HG03460 (cell line): ENCODE data around the gene CD79A.
A peak's percentile ranks its signal among the peaks of the same experiment; 100 is the strongest.
"Not testable (repeated sequence)": the region's sequence is repeated elsewhere in the genome, so short reads cannot be mapped to it uniquely, and the experiment has no call there.

Source experiments
- ATAC-seq: cut with Tn5 transposase; IDR thresholded peaks from one replicate; pipeline ENCODE4 v1.9.1; 2021; ENCODE audit not compliant: unreplicated experiment

The CD79A gene

DNA sequence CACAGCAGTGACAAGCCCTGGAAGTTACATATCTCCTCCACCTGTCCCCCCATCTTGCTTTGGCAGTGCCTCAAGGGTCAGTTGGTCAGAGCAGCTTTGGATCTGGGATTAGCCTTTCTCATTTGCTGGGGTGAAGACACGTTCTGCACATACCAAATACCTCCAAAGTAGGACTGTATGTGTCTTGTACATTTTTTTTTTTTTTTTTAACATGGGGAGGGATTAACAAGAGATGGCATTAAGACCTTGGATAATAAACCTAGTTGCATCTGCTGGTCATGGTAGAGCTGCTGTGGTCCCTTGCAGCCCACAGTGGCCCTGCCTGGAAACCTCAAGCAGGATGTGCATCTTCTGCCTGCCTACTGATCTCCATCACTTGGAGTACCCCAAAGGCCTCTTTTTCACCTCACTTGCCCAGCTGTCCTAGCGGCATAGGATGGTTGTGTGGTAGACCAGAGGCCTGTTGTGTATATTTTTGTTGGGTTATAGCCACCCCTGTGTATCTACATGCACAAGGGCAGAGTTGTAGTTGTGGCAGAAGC, 14.6 kb upstream of the CD79A start:
- ATAC-seq, result no peak

DNA sequence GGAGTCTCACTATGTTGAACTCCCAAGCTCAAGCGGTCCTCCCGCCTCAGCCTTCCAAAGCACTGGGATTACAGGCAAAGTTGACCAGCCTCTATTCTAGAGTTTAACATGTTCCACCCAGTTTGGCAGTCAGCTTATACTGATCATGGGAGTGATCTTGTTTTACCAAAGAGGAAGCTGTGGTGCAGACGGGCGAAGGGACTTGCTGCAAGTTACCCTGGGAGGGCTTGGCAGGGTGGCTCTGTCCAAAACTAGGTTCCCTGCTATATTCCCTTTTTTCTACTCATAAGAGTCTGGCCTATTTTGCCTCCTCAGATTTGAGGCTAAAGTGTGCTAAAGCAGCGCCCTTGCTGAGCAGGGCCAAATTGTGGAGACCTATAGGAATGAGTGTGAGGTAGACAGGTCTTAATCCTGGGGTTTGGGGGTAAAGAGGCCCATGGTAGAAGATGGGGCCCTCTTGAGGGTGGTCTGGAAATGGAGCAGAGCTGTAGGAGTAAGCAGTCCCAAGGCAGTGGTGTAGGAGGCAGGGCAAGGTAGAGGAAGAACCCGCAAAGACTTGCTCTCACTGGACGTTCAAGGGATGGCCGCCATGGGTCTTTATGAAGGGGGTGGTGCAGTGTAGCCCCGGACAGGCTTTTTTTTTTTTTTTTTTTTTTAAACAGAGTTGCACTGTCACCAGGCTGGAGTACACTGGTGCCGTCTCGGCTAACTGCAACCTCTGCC, 13.7 kb upstream of the CD79A start:
- ATAC-seq, result no peak

DNA sequence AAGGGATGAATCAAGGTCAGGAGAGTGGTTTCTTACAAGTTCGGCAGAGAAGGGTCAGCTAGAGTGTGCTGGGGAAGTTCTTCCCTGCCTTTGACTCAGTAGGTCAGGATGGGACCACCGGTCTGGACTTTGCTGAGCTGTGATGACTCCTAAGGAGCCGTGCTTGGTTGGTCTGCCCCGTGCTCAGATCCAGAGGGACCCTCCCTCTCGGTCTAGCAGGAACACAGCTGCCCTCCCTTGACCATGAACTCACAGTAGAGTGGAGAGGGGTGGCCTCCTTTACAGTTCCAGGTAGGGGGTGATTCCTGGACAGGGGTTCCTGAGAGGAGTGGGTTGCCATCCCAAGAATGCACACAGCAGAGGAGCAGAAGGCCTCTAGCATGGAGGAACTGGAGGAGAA, 12.7 kb upstream of the CD79A start:
- no peak for ATAC-seq

DNA sequence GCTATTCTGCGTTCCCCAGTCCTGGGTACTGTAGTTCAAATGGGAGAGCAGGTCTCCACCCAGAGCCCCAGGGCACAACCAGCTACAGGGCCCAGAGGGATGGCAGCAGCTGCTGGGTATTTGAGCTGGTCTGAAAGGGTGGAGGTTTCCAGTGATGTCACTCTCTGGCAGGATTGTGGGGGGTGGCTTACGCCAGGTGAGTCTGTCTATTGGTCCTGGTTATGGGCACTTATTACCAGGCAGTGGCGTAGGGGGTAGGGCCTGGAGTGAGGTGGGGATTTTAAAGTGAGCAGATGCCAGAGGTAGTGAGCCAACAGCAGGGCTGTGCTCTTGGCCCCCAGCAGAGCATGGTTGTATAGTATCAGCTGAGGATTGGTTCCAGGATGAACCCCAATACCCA, 10.8 kb upstream of the CD79A start:
- ATAC-seq, result no peak

DNA sequence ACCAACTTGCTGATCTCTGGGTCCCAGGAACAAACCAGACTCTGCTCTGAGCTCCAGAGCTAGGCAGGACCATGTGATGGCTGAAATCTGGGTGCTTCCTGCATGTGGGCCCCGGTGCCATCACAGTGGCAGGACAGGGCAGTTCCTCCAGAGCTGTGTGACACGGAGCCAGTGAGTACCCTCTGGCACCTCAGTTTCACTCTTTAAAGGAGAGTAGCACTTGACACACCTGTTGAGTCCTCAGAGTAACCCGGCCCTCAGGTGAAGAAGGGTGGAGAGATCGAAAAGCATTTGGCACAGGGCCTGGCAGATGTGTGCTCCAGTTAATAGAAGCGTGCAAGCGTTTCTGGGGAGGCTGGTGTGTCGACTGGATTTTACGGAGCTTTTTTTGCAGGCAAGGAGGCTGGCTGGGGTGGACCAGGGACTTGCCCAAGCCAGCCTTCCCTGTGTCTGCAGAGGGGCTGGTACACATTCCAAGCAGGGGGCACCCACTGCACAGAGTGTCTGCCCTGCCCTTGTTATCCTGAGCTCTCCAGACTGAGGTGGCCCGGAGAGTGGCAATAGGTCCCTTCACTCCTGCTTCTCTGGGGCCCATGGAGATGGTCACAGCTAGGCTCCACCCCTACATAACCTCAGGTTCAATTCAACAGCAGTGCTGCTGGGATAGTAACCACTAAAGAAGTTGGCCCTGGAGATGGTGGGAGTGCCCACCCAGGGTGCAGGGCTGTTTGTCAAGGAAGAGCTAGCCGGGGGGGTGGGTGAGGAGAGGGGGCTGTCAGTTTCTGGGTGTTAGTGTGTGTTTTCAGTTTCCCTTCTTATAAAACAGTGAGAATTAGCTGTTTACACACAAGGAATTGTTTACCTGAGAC, 8.7 kb upstream of the CD79A start:
- no peak for ATAC-seq

DNA sequence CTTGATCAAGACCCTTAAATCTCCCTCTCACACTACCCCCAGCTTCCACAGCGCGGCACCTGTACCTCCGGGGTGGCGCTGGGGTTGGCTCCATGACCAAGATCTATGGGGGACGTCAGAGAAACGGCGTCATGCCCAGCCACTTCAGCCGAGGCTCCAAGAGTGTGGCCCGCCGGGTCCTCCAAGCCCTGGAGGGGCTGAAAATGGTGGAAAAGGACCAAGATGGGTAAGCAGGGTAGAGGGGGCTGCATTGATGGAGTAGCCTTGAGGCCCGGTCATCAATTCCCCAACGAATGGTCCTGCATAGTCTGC, 8.1 kb upstream of the CD79A start:
- ATAC-seq, result no peak

DNA sequence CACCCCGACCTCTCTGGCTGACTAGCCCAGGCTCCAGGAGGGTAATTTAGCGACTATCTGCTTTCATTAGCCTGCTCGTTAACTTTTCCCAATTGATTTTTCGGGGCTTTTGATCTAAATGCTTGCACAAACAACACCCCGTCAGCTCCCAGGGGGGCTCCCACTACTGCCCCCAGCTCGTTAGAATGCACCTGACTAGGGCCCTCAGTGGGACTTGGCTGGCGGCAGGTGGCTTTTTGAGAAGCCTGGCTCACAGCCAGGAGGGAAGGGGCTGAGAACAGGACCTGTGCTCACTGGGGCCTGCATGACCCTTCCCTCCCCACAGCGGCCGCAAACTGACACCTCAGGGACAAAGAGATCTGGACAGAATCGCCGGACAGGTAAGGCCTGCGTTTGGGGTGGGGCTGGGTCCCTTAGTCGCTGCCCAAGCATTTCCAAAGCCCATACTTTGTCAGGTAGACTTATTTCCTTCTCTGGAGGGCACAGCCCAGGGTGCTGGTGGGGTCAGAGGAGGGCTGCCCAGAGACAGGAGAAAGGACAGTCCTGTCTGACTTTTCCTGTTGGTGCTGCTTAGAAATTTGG, 7.6 kb upstream of the CD79A start:
- no peak for ATAC-seq

DNA sequence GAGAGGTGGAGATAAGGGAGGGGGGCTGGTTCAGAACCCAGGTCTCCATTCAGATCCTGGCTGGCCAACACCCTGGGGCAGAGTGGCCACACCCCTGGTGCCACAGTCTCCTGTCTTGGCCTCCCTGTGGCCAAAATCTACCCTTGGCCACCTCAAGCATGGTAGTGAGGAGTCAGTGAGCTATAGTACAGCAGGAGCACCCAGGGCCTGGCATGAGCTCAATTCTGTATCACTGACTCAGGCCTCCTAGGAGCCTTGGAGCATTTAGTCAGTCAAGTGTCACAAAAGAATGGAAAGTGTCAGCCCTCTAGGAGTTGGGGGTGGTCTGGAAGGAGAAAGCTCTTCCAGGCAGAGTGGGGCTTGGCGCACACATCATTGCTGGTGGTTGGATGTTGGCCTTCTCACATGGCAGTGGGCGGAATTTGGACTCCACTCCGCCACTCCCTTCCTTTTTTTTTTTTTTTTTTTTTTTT, 6.6 kb upstream of the CD79A start:
- ATAC-seq, result no peak

DNA sequence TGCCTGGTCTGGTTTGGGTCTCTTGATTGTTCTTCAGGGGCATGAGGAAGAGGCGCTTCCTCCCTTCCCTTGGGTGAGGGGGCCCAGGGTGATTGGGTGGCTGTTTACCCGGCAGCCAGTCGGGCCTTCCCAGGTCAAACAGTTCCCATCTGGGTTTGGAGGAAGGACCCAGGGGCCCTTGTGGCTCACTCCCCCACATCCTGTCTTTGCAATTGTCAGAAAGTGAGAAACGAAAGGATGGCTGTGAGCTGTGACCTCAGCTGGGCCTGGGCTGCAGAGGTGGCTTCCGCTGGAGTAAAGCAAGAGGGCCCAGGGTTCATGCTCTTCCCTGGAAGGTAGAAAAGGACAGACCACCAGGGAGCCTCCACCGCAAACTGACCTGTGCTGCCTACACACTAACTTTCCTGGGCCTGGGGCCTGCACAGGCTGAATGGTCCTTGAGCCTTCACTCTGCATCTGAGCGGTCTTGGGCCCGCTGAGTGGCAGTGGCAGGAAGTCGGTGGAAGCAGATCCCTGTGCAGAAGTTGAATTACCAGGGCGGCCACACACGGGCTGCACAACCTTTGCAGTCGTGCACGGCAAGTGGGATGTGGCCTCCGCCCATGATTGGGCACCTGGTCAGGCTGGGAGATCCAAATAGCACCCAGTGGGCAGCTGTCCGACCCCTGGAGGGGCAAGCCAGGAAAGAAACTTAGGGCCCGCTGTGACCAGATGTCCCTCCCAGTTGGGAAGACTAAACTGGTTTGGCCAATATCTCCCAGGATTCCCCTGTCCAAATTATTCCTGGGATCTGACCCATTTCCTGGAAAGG, 5.3 kb upstream of the CD79A start:
- ATAC-seq, result peak; percentile 58

DNA sequence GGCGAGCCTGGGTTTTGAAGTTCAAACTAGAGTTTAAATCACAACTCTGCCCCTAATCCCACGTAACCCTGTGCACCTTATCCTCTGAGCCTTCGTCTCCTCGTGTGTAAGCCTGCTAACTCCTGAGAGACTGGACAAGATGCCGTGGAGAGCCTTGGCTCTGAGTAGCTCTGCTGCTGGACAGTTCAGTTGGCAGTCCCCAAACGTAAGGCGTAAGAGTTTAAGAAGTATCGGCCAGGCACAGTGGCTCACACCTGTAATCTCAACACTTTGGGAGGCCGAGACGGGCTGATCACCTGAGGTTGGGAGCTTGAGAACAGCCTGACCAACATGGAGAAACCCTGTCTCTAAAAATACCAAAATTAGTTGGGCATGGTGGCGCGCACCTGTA, 4.7 kb upstream of the CD79A start:
- ATAC-seq, result no peak

DNA sequence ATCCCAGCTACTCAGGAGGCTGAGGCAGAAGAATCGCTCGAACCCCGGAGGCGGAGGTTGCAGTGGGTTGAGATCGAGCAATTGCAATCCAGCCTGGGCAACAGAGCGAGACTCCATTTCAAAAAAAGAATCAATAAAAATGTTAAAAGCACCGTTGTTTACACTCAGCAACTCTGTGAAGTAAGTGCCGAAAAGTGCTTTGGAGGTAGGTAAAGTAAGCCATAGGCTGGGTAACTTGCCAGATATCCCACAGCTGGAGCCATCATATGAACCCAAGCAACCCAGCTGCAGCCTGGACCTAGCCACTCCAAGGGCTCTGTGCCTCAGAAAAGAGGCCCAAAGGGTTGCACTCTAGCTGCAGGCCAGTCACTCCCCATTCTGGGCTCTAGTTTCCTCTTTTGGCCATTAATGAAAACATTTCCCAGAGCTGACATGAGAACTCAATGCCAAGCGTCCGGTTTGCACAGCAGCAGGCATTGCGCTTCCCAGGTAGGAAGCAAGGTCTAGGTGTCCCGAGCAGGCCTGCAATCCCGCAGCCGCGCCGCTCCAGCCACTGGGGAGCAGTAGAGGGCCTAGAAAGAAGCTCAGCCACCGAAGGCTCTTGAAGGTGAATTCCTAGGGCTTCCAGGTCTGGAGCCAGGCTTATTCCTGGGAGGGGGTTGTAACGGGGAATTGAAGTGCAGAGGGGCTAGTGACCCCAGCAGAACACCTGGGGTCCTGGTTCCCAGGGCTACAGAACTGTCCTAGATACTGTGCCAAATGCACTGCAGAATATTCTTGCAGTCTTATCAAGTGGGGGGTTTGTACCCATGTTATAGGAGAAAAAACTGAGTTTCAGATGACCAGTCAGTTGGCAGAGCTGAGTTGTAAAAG, 4.1 kb upstream of the CD79A start:
- no peak for ATAC-seq

DNA sequence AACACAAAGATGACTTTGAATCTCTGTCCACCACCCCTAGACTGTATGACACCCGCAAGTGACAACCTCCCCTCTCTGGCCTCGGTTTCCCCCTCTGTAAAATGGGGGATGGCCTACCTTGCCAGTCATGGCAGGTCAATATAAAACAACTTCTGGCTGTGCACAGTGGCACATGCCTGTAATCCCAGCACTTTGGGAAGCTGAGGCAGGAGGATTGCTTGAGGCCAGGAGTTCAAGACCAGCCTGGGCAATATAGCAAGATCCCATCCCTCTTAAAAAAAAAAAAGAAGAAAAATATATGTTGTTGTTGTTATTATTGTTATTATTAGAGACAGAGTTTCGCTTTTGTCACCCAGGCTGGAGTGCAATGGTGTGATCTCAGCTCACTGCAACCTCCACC, 1.1 kb upstream of the CD79A start:
- not testable (repeated sequence) for ATAC-seq

DNA sequence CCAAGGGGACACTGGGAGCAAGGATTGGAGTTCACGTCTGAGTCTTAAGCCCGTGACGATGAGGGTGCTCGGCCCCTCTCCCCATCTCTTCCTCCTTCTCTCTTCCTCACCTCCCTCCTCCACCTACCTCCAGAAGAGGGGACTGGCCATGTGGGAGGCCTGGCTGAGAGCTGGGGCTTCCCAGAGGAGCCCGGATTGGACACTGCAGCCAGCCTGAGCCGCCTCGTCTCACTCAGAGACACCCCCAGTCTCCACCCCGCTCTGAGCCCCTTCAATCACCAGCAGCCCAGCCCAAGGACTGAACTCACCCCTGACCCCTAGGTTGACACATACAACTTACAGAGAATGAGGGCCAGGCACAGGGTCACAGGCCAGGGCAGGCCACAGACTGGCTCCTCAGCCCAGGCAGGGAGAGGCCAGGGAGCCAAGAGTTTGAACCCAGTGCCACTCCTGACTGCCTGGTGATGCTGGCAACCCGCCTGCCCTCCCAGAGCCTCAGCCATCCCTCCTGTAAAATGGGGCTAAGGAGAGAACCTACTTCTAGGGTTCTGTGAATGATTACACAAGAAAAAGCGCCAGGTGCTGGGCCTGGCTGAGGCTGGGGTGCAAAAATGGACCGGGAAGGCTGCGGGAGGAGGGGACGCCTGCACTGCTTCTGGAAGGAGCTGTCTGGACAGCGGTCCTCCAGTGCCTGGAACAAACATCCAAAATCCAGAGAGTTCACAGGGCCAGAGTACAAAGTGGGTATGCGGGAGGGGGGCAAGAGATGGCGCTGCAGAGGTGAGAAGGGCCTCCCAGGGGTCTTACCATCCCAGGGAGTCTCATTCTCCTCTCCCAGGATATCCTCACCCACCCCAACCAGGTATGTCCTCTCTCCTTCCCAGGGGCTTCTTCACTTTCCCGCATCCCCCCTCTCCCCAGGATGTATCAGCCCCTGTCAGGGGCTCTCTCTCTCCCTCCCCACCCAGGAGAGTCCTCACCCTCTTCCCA, 1.1 kb downstream of the CD79A start:
- ATAC-seq, result no peak

DNA sequence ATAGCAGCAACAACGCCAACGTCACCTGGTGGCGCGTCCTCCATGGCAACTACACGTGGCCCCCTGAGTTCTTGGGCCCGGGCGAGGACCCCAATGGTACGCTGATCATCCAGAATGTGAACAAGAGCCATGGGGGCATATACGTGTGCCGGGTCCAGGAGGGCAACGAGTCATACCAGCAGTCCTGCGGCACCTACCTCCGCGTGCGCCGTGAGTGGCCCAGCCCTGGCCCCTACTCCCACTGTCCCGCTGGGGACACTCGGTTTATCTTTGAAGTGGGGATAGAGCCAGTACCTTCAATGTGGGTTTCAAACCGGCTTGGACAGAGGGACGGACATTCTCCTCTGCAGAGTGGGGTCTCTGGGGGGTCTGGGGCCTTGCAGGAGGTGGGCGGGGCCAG, 2.0 kb downstream of the CD79A start:
- ATAC-seq, result no peak

DNA sequence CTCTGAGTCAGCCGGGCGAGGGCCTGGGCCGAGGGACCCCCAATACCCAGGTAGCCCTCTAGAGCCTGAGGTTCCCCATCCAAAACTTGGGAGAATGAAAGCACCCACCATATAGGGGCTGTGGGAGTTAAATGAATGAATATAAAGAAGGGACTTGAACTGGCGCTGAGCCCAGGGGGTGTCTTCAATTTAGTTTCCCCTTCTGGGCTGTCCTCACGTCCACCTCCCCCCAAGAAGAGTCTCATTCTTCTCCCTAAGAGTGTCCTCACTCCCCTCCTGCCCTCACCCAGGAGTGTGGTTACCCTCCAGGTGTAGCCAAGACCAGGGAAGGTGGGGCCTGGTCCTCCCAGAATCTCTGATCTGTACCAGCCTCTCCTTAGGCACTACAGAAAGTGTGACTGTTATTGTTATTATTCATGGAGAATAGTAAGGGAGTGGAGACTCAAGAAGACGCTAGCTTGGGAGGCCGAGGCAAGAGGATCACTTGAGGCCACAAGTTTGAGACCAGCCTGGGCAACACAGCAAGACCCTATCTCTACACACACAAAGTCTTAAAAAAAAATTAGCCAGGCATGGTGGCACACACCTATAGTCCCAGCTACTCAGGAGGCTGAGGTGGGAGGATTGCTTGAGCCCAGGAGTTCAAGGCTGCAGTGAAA, 2.7 kb downstream of the CD79A start:
- no peak for ATAC-seq

DNA sequence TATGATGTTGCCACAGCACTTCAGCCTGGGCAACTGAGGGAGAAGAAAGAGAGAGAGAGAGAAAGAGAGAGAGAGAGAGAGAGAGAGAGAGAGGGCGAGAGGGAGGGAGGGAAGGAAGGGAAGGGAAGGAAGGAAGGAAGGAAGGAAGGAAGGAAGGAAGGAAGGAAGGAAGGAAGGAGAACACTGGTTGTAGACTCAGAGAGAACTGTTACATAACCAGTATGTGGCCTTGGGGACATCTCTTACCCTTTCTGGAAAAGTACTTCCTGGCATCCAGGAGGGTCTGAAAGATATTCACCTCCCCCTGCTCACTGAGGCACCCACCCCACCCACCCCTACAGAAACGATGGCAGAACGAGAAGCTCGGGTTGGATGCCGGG, 3.2 kb downstream of the CD79A start:
- no peak for ATAC-seq

DNA sequence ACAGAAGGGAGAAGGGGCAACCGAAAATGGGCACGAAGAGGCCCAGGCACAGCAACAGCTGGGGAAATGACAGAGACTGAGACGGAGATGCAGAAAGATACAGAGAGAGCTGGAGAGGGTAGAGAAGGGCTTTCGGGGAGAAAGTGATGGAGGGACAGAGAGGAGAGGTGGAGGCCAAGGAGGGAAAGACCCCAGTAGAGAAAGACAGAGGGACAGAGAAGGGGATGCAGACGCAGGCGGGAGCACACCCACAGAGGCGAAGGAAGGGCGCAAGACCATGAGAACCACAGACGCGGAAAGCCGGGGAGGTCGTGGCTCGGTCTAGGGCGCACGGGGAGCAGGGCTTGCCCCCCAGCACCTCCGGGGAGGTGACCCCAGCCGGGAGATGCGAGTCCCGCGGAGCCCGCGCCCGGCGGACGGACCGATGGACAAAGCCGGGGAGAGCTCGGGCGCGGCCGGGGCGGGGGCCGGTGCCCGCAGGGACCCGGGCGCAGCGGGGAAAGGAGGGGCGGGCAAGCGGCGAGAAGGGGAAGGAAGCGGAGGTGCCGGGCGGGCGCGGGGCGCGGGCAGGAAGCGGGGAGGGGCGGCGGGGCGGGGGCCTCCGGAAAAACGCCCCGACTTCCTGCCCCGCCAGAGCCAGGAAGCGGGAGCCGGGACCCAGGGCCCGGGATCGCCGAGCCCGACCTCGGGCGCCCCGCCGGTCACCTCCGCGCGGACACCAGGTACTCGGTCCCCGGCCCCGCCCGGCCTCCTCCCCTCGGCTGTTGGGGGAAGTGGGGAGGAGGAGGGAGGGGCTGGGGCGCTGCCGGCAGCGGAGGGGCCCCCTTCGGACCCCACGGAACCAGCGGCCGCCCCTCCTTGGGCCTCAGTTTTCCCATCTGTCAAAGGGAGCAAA, 5.7 kb downstream of the CD79A start, which contains the start of gene ARHGEF1:
Gene ARHGEF1, plus strand, starts transcription at position 617 of the 895 bp plus-strand sequence. CDS start 4,899 bp downstream, outside the sequence.
- no peak for ATAC-seq
